ENCODE measurements around the gene TENM3. TPM values are rescaled to one million over a fixed set of nuclear protein-coding genes. Genes with fewer than 3 reads are reported as not detected.
"Not testable (repeated sequence)": the region's sequence is repeated elsewhere in the genome, so short reads cannot be mapped to it uniquely, and the experiment has no call there.

TENM3 gene
- not detected for total RNA-seq

GRCh38 chr4:182243204-182243603, at the start of gene TENM3:
Gene TENM3, plus strand, starts transcription at chr4:182243402. Its CDS starts 80,619 bp downstream, at chr4:182324021.
- H3K4me1 Mint-ChIP-seq; DNase-seq; H3K27ac Mint-ChIP-seq; H3K36me3 Mint-ChIP-seq; ATAC-seq (ENCODE audit: low read depth); H3K27me3 Mint-ChIP-seq; H3K4me3 Mint-ChIP-seq; H3K9me3 Mint-ChIP-seq; POLR2A ChIA-PET: not testable (repeated sequence)

GRCh38 chr4:182194091-182194824, 48.9 kb upstream of the TENM3 start:
- H3K9me3 Mint-ChIP-seq: no peaks in the 10 kb centered on the region
- H3K4me3 Mint-ChIP-seq: no peak overlapping the region
- ATAC-seq (ENCODE audit: low read depth) (no peak), DNase-seq (no peak)
- H3K27ac Mint-ChIP-seq: no peak overlapping the region
- H3K4me1 Mint-ChIP-seq: no peaks in the 10 kb centered on the region
- POLR2A ChIA-PET: no interaction called here
- H3K36me3 Mint-ChIP-seq: no peaks in the 10 kb centered on the region
- H3K27me3 Mint-ChIP-seq: no peaks in the 10 kb centered on the region

- Mint-ChIP-seq H3K9me3 (no peaks in the 10 kb centered on the region), H3K36me3 (no peaks in the 10 kb centered on the region), H3K27me3 (no peaks in the 10 kb centered on the region), H3K4me1 (no peaks in the 10 kb centered on the region), H3K27ac (no peak overlapping the region), H3K4me3 (no peak overlapping the region)
- ATAC-seq (ENCODE audit: low read depth) (no peak), DNase-seq (no peak)
- POLR2A ChIA-PET: no interaction called here
Measured at GRCh38 chr4:182197611-182198010, 45.6 kb upstream of the TENM3 start.

GRCh38 chr4:182201871-182202270, 41.3 kb upstream of the TENM3 start:
- no peak for DNase-seq
- ATAC-seq (ENCODE audit: low read depth): no peak
- H3K9me3 Mint-ChIP-seq: no peaks in the 10 kb centered on the region
- no peaks in the 10 kb centered on the region for H3K36me3 Mint-ChIP-seq
- POLR2A ChIA-PET: no interaction called here
- no peaks in the 10 kb centered on the region for H3K27me3 Mint-ChIP-seq
- H3K4me3 Mint-ChIP-seq: no peak overlapping the region
- H3K4me1 Mint-ChIP-seq: no peaks in the 10 kb centered on the region
- H3K27ac Mint-ChIP-seq: no peak overlapping the region

- H3K4me1 Mint-ChIP-seq: no peaks in the 10 kb centered on the region
- ATAC-seq (ENCODE audit: low read depth) (no peak), DNase-seq (no peak)
- H3K36me3 Mint-ChIP-seq: no peaks in the 10 kb centered on the region
- H3K27ac Mint-ChIP-seq: no peak overlapping the region
- POLR2A ChIA-PET: no interaction called here
- H3K27me3 Mint-ChIP-seq: no peaks in the 10 kb centered on the region
- H3K9me3 Mint-ChIP-seq: no peaks in the 10 kb centered on the region
- H3K4me3 Mint-ChIP-seq: no peak overlapping the region
Measured at GRCh38 chr4:182202650-182203049, 40.6 kb upstream of the TENM3 start.

- Mint-ChIP-seq H3K4me1 (no peaks in the 10 kb centered on the region), H3K4me3 (no peak overlapping the region), H3K27ac (no peak overlapping the region), H3K27me3 (no peaks in the 10 kb centered on the region), H3K36me3 (no peaks in the 10 kb centered on the region), H3K9me3 (no peaks in the 10 kb centered on the region)
- POLR2A ChIA-PET: no interaction called here
- DNase-seq (no peak), ATAC-seq (ENCODE audit: low read depth) (no peak)
Measured at GRCh38 chr4:182203872-182204411, 39.3 kb upstream of the TENM3 start.

GRCh38 chr4:182205306-182205705, 37.9 kb upstream of the TENM3 start:
- H3K36me3 Mint-ChIP-seq: no peaks in the 10 kb centered on the region
- no peaks in the 10 kb centered on the region for H3K9me3 Mint-ChIP-seq
- ATAC-seq (ENCODE audit: low read depth) (no peak), DNase-seq (no peak)
- H3K4me3 Mint-ChIP-seq: no peak overlapping the region
- H3K27ac Mint-ChIP-seq: no peak overlapping the region
- no peaks in the 10 kb centered on the region for H3K27me3 Mint-ChIP-seq
- H3K4me1 Mint-ChIP-seq: no peaks in the 10 kb centered on the region
- POLR2A ChIA-PET: no interaction called here

GRCh38 chr4:182206266-182206665, 36.9 kb upstream of the TENM3 start:
- Mint-ChIP-seq H3K9me3 (no peaks in the 10 kb centered on the region), H3K36me3 (no peaks in the 10 kb centered on the region), H3K4me3 (no peak overlapping the region), H3K27me3 (no peaks in the 10 kb centered on the region), H3K4me1 (no peaks in the 10 kb centered on the region), H3K27ac (no peak overlapping the region)
- no peak for DNase-seq
- no peak for ATAC-seq (ENCODE audit: low read depth)
- POLR2A ChIA-PET: no interaction called here

GRCh38 chr4:182206916-182207315, 36.3 kb upstream of the TENM3 start:
- Mint-ChIP-seq H3K27ac (no peak overlapping the region), H3K4me3 (no peak overlapping the region), H3K9me3 (no peaks in the 10 kb centered on the region), H3K27me3 (no peaks in the 10 kb centered on the region), H3K36me3 (no peaks in the 10 kb centered on the region), H3K4me1 (no peaks in the 10 kb centered on the region)
- DNase-seq (no peak), ATAC-seq (ENCODE audit: low read depth) (no peak)
- POLR2A ChIA-PET: no interaction called here

- POLR2A ChIA-PET: no interaction called here
- Mint-ChIP-seq H3K27me3 (no peaks in the 10 kb centered on the region), H3K27ac (no peak overlapping the region)
Measured at GRCh38 chr4:182207830-182208396, 35.3 kb upstream of the TENM3 start.

GRCh38 chr4:182208526-182209050, 34.6 kb upstream of the TENM3 start:
- H3K9me3 Mint-ChIP-seq: no peaks in the 10 kb centered on the region
- H3K27me3 Mint-ChIP-seq: no peaks in the 10 kb centered on the region
- no peak overlapping the region for H3K27ac Mint-ChIP-seq
- POLR2A ChIA-PET: no interaction called here
- H3K4me3 Mint-ChIP-seq: no peak overlapping the region
- ATAC-seq (ENCODE audit: low read depth) (no peak), DNase-seq (no peak)
- no peaks in the 10 kb centered on the region for H3K4me1 Mint-ChIP-seq
- H3K36me3 Mint-ChIP-seq: no peaks in the 10 kb centered on the region

More at GRCh38 chr4:182207830-182208396, 35.3 kb upstream of the TENM3 start:
- DNase-seq: no peak
- Mint-ChIP-seq H3K9me3 (no peaks in the 10 kb centered on the region), H3K36me3 (no peaks in the 10 kb centered on the region), H3K4me1 (no peaks in the 10 kb centered on the region), H3K4me3 (no peak overlapping the region)
- ATAC-seq (ENCODE audit: low read depth): no peak

GRCh38 chr4:182212211-182212761, 30.9 kb upstream of the TENM3 start:
- H3K4me3 Mint-ChIP-seq: no peak overlapping the region
- H3K27me3 Mint-ChIP-seq: no peaks in the 10 kb centered on the region
- no peak for ATAC-seq (ENCODE audit: low read depth)
- H3K9me3 Mint-ChIP-seq: no peaks in the 10 kb centered on the region
- POLR2A ChIA-PET: no interaction called here
- no peak overlapping the region for H3K27ac Mint-ChIP-seq
- no peaks in the 10 kb centered on the region for H3K36me3 Mint-ChIP-seq
- no peaks in the 10 kb centered on the region for H3K4me1 Mint-ChIP-seq
- no peak for DNase-seq

GRCh38 chr4:182213004-182213403, 30.2 kb upstream of the TENM3 start:
- Mint-ChIP-seq H3K27me3 (no peaks in the 10 kb centered on the region), H3K36me3 (no peaks in the 10 kb centered on the region), H3K4me1 (no peaks in the 10 kb centered on the region), H3K27ac (no peak overlapping the region), H3K4me3 (no peak overlapping the region), H3K9me3 (no peaks in the 10 kb centered on the region)
- DNase-seq (no peak), ATAC-seq (ENCODE audit: low read depth) (no peak)
- POLR2A ChIA-PET: no interaction called here

- Mint-ChIP-seq H3K27me3 (no peaks in the 10 kb centered on the region), H3K4me1 (no peaks in the 10 kb centered on the region), H3K27ac (no peak overlapping the region), H3K4me3 (no peak overlapping the region), H3K36me3 (no peaks in the 10 kb centered on the region), H3K9me3 (peaks cover 2% of the 10 kb centered on the region)
- POLR2A ChIA-PET: no interaction called here
- no peak for ATAC-seq (ENCODE audit: low read depth)
- no peak for DNase-seq
Measured at GRCh38 chr4:182215148-182215547, 28.1 kb upstream of the TENM3 start.

Data from activated naive CD8-positive, alpha-beta T cell treated with anti-CD3 and anti-CD28 coated beads, Interleukin-2, amount 10 ng/mL, durations not matched to agents 7 days and 5 days (primary cell).